Psoas muscle (tissue), 8 donors: ENCODE measurements around the gene OOSP3. TPM values are rescaled to one million over a fixed set of nuclear protein-coding genes. Genes with fewer than 3 reads are reported as not detected.
"Not testable (repeated sequence)": the region's sequence is repeated elsewhere in the genome, so short reads cannot be mapped to it uniquely, and the experiment has no call there.

Experiments used
- ATAC-seq, 4 donors: fragments of 200-7000 bp; cut with Tn5 transposase; one replicate each; pipeline ENCODE4 v1.9.1; 2020; ENCODE audit warnings: moderate library complexity in 3 of 4, mild to moderate bottlenecking in 2 of 4
- DNase-seq, 2 donors: peaks; one replicate each; pipeline ENCODE4 v3.0.0-alpha.2; 2020
- H3K27ac ChIP-seq: fragments of 200-600 bp; one replicate; pipeline ENCODE4 v1.8.0; 2022
- H3K27me3 ChIP-seq, 3 donors: fragments of 200-600 bp in 1 of 3; one replicate each; pipeline versions ENCODE4 v1.6.1 to v1.8.0; 2013 to 2022; ENCODE audit warnings: low read length in 2 of 3, mild to moderate bottlenecking in 2 of 3, moderate library complexity in 1 of 3; ENCODE audit not compliant: insufficient read depth in 3 of 3
- H3K36me3 ChIP-seq, 2 donors: fragments of 200-600 bp in 1 of 2; one replicate each; pipeline versions ENCODE4 v1.6.1 to v1.8.0; 2013 to 2022; ENCODE audit warnings: low read depth in 1 of 2, mild to moderate bottlenecking in 1 of 2, moderate library complexity in 1 of 2; ENCODE audit not compliant: insufficient read depth in 1 of 2
- H3K4me1 ChIP-seq: fragments of 200-600 bp; one replicate; pipeline ENCODE4 v1.8.0; 2022
- H3K4me3 ChIP-seq: fragments of 200-600 bp; one replicate; pipeline ENCODE4 v1.8.0; 2022; ENCODE audit warnings: mild to moderate bottlenecking
- H3K9me3 ChIP-seq: fragments of 200-600 bp; one replicate; pipeline ENCODE4 v1.8.0; 2022
- WGBS, 3 donors: extraction: QIAGEN DNeasy Blood & Tissue Kit; methylation state at CpG; one replicate each; pipeline versions ENCODE4 v1.1.6 to v1.1.7; 2013; 5-methylcytosine and 5-hydroxymethylcytosine counted together
- intact Hi-C, 2 donors: fragments of 100-400 bp; cut with DNase I; formaldehyde crosslinking; loops; one replicate each; pipeline versions ENCODE4 v1.11.0 to v1.14.2; 2022
- polyA plus RNA-seq, 3 donors: library from polyadenylated mRNA; stranded (reverse); fragments of 200-250 nt; gene quantifications; one replicate each; pipeline ENCODE4 v1.2.3, GENCODE V29; 2013
- total RNA-seq, 4 donors: library from RNA; stranded (reverse); fragmentation: NEBNext Ultra II Directional in 2 of 4; extraction: Animal tissue kit (Norgen Biotek cat#: 25700) in 2 of 4; gene quantifications; one replicate each; pipeline versions ENCODE4 v1.2.1 to v1.2.4, GENCODE V29; 2021 to 2023
- TF ChIP-seq, protein P1 (sequence below): fragments of 200-600 bp; IDR thresholded peaks from one replicate; pipeline ENCODE4 v1.8.0; 2022; ENCODE audit warnings: antibody characterized with exemption
- donor health status: healthy with polysubstance abuse.
- donor health status: DM: no; HTN: no; CAD: no; lungs with moderate emphysema.
- donor health status: Bipolar disorder and iron deficiency.
- donor health status: healthy.
- donor health status: DM: yes; HTN: yes; CAD: no.
- donor health status: DM: no; HTN: no; CAD: no.
- donor health status: DM: no; HTN: no; CAD: no.
- donor health status: DM: yes; HTN: yes; CAD: no.

Gene OOSP3
- total and polyA plus RNA-seq, 7 donors: not detected

DNA sequence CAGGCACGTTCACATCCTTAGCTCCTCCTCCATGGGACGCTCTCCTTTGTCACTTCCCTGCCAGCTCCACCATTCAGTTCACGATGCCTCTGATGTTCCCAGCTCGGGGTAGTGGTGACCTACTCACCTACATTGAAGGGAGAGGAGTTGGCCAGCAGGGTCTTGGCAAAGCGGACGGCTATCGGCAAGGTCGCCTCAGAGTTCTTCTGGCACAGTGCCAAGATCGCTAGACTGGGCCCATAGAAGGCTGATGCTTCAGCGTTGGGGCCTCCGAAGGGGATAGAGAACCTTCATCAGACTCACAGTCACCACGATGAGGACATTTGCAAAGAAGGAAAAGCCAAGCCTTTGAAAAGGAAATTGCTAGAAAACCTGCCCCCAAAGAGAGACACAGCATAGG lies 36.3 kb upstream of the OOSP3 start:
- no peak for ATAC-seq

DNA sequence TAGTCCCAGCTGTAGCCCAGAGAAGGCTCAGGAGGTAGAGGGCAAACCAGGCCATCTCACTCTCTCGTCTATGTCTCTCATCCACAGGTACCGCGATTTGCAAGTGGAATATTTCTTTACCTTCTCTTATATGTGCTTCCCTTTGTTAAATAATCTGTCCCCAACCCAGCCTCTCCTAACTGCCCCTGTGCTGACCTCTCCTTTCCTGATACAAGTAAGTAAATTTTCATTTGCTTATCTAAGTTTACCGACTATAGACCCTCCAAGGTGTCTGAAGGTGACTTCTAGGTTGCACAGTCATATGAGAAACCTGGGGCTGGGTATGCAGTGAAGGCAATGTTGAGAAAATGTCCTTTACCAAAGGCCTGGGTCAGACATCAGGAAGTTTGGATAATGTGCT lies 33.2 kb upstream of the OOSP3 start, which contains the start of gene CBLIF:
Gene CBLIF, minus strand, starts transcription at position 101 of the 400 bp plus-strand sequence. Its CDS starts 46 bp downstream, at position 55.
- Histone ChIP-seq H3K4me3 (no peak within 1 kb of the TSS), H3K4me1 (no peaks in the 10 kb centered on the region), H3K27me3 (no peaks in the 10 kb centered on the region), H3K27ac (no peak within 1 kb of the TSS), H3K9me3 (no peaks in the 10 kb centered on the region), H3K36me3 (no peaks in the 10 kb centered on the region)
- intact Hi-C loops: no loop called here
- ATAC-seq (no peak), DNase-seq (no peak)
- WGBS, 3 donors: 70 to 83% (median 77%) methylated on average over 4 of the region's 4 CpGs
- TF ChIP-seq, protein P1, sequence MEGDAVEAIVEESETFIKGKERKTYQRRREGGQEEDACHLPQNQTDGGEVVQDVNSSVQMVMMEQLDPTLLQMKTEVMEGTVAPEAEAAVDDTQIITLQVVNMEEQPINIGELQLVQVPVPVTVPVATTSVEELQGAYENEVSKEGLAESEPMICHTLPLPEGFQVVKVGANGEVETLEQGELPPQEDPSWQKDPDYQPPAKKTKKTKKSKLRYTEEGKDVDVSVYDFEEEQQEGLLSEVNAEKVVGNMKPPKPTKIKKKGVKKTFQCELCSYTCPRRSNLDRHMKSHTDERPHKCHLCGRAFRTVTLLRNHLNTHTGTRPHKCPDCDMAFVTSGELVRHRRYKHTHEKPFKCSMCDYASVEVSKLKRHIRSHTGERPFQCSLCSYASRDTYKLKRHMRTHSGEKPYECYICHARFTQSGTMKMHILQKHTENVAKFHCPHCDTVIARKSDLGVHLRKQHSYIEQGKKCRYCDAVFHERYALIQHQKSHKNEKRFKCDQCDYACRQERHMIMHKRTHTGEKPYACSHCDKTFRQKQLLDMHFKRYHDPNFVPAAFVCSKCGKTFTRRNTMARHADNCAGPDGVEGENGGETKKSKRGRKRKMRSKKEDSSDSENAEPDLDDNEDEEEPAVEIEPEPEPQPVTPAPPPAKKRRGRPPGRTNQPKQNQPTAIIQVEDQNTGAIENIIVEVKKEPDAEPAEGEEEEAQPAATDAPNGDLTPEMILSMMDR: no peak

More for the DNA sequence above, 36.3 kb upstream of the OOSP3 start:
- no peak overlapping the region for H3K4me3 ChIP-seq
- 71 to 74% (median 72%) methylated on average over 12 of the region's 12 CpGs for WGBS, 3 donors
- TF ChIP-seq, protein P1: no peak
- no peaks in the 10 kb centered on the region for H3K9me3 ChIP-seq
- no peaks in the 10 kb centered on the region for H3K36me3 ChIP-seq
- no peaks in the 10 kb centered on the region for H3K4me1 ChIP-seq
- intact Hi-C loops: no loop called here
- DNase-seq: no peak
- H3K27me3 ChIP-seq: no peaks in the 10 kb centered on the region
- no peak overlapping the region for H3K27ac ChIP-seq

DNA sequence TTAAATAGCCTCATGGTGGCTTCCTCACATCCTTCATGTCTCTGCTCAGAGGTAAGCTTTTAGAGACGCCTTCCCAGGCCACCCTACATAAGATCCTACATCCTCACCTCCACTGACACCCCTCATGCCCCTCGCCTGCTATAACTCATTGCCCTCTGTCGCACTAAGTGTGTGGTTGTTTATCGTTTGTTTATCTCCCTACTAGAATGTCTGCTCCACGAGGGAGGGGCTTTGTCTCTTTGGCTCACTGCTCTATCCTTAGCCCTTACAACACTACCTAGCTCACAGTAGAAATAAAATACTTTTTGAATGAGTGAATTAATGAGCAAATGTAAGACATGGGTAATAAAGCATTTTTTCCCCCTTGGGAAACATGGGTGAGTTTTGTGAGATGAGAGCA lies 32.0 kb upstream of the OOSP3 start:
- Histone ChIP-seq H3K27me3 (no peaks in the 10 kb centered on the region), H3K4me1 (no peaks in the 10 kb centered on the region), H3K36me3 (no peaks in the 10 kb centered on the region), H3K9me3 (no peaks in the 10 kb centered on the region), H3K4me3 (no peak overlapping the region), H3K27ac (no peak overlapping the region)
- 49 to 58% (median 55%) methylated on average over 5 of the region's 5 CpGs for WGBS, 3 donors
- no peak for ATAC-seq
- TF ChIP-seq, protein P1: no peak
- no peak for DNase-seq
- intact Hi-C loops: no loop called here

DNA sequence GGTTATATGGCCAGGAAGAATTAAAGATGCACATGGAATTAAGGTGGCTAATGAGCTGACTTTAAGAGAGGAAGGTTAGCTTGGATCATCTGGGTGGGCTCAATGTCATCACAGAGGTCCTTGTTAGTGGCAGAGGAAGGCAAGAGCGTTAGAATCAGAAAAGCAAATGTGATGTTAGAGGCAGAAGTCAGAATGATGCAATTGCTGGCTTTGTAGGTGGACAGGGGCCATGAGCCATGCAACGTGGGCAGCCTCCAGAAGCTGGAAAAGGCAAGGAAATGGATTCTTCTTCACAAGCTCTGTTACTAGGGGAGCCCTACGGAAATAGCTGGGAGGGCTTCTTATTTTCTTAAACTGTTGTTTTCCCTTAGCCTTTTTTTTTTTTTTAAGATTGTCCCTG lies 31.0 kb upstream of the OOSP3 start:
- WGBS, 3 donors: 57 to 80% (median 63%) methylated on average over 3 of the region's 3 CpGs
- no peak for DNase-seq
- no peaks in the 10 kb centered on the region for H3K36me3 ChIP-seq
- H3K27me3 ChIP-seq: no peaks in the 10 kb centered on the region
- ATAC-seq: no peak
- TF ChIP-seq, protein P1: no peak
- H3K27ac ChIP-seq: no peak overlapping the region
- H3K4me3 ChIP-seq: no peak overlapping the region
- no peaks in the 10 kb centered on the region for H3K9me3 ChIP-seq
- no peaks in the 10 kb centered on the region for H3K4me1 ChIP-seq
- intact Hi-C loops: no loop called here

DNA sequence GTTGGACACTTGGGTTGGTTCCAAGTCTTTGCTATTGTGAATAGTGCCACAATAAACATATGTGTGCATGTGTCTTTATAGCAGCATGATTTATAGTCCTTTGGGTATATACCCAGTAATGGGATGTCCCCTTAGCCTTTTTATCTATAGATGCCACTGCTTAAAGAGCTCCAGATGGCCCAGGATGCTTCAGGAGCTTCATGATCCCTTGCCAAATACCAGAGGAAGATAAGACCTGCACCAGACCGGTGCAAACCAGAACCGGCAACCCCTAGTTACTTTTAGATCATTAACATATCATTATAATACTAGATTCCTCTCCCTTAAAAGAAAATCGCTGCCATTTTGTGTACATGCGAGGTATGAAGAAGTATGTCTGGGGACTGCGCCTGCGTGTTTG lies 30.1 kb upstream of the OOSP3 start:
- H3K27ac ChIP-seq, ATAC-seq, DNase-seq, H3K36me3 ChIP-seq, intact Hi-C loops, H3K27me3 ChIP-seq, H3K4me3 ChIP-seq, H3K4me1 ChIP-seq, H3K9me3 ChIP-seq: not testable (repeated sequence)
- 92 to 95% (median 93%) methylated on average over 6 of the region's 6 CpGs for WGBS, 3 donors
